GM10248 (cell line): ENCODE results near the gene KDM5D.

Source experiments
- CTCF ChIA-PET: fragments of 300-600 bp; sonication (Branson Sonifier 250); formaldehyde crosslinking; extraction: SDS; loops from one replicate; lab custom pipeline; 2021; ENCODE audit warnings: antibody characterized with exemption; lab: Yijun Ruan, JAX
- POLR2A ChIA-PET: fragments of 350-650 bp; sonication (Branson Sonifier 250); formaldehyde crosslinking; extraction: SDS; loops from one replicate; lab custom pipeline; 2020; ENCODE audit warnings: antibody characterized with exemption; lab: Yijun Ruan, JAX
- DNase-seq: peaks from one replicate; pipeline ENCODE4 v3.0.0; 2012; ENCODE audit errors: extremely low spot score
- TF ChIP-seq, protein P1 (sequence below): IDR thresholded peaks from 2 replicates; pipeline ENCODE4 v1.5.1; 2012; ENCODE audit warnings: mild to moderate bottlenecking, low read depth; ENCODE audit errors: extremely low read depth, missing control alignments, control extremely low read depth

The KDM5D gene

DNA sequence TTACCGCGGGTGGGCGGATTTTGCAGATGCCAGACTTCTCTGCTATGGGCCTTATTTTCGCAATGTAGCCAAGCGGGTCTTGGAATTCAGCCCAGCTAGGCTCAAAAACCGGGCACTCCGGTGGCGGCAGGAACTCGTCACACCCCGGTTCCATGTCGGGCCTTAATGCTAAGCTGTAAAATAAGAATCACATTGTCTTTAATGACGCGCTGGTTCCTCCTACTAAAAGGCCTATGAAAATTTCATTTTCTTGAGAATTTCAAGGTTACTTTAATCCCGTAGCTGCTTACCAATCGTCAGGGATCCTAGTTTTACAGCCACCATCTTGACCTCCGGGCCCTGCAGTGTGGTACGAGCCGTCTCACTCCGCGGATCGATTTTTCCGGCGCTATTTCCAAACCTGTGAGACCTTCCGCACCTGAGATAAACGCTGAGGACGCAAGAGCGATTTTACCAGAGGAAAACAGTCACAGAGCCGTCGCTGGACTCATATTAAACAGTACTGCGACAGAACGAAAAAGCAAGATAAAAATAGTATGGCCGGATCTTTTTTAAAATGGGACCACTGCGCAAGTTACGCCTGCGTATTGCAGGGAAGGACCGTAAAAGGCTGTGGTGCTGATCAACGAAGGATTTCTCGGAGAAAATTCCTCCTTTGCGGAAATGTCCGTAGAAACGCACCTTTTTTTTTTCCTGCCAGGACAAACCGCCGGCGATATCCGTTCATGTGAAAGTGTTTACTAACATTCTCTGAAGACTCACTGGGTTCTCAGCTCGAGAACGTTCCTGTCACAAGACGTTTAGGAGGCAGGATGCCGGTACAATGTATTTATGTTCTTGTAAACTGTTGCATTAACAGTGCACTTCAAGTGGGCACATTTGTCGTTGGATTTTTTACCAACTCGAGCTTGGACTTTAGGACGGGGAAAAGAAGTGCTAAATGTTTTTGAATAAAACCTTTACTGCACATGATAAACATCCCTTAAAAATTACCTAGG lies at the start of gene KDM5D:
Gene KDM5D (minus strand): TSS at position 346 of the 998 bp plus-strand sequence. CDS start 192 bp downstream, at position 154.
- POLR2A ChIA-PET, result no interaction called here
- TF ChIP-seq, protein P1, sequence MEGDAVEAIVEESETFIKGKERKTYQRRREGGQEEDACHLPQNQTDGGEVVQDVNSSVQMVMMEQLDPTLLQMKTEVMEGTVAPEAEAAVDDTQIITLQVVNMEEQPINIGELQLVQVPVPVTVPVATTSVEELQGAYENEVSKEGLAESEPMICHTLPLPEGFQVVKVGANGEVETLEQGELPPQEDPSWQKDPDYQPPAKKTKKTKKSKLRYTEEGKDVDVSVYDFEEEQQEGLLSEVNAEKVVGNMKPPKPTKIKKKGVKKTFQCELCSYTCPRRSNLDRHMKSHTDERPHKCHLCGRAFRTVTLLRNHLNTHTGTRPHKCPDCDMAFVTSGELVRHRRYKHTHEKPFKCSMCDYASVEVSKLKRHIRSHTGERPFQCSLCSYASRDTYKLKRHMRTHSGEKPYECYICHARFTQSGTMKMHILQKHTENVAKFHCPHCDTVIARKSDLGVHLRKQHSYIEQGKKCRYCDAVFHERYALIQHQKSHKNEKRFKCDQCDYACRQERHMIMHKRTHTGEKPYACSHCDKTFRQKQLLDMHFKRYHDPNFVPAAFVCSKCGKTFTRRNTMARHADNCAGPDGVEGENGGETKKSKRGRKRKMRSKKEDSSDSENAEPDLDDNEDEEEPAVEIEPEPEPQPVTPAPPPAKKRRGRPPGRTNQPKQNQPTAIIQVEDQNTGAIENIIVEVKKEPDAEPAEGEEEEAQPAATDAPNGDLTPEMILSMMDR, result no peak
- peak; percentile 6 for DNase-seq
- CTCF ChIA-PET, result no interaction called here

DNA sequence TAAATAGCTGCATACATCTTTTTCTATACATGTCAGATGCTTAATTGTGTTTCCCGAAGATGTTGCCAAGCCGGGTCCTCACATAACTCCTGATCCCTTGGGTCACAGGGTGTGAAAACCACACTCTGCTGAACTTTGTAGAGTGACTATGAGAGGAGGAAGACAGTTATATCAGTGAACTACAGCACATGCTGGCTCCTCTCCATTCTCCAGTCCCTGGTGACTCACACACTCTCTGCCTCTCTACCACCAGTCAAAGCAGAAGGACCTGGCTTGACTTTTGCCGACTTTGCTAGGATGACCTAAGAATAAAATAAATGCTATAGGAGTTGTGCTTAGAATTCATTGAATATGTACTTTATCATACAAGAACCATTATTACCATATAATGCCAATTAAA lies 23.8 kb upstream of the KDM5D start:
- TF ChIP-seq, protein P1, result no peak
- POLR2A ChIA-PET, result no interaction called here
- CTCF ChIA-PET, result no interaction called here
- DNase-seq, result no peak

DNA sequence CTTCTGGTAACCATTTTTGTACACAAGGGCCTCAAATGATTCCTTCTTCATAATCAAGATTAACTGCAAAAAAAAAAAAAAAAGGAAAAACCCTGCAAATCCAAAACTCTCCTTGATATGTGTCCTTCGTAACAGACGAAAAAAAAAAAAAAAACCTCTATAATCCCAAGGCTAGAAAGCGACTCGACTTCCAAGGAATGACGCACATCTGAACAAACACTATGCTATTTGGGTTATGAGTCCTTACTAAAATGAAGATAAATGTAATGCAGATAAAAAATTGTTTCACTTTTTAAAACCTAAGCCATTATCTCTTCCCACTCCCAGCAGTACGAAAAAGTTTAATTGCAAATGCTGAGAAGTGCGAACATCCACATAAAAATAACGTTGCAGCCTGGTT lies 1.2 kb downstream of the KDM5D start:
- TF ChIP-seq, protein P1, result no peak
- CTCF ChIA-PET, result no interaction called here
- DNase-seq, result no peak
- POLR2A ChIA-PET, result no interaction called here

DNA sequence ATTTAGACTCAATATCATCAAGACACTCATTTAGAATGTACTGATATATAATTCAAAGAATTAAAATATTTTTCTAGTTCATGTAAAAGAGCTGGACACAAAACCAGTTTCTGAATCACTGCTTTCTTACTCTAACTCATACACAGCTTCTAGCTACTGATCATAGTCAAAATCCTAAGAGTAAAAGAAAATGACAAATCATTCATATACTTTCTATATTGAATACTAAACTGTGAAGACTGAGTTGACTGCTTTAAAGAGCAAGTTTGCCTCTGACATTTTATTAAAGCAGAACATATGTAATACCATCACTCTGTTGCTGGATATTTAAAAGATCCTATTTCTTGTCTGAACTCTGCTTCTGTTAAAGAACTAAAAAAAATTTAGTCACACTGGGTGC lies 2.4 kb downstream of the KDM5D start:
- POLR2A ChIA-PET, result no interaction called here
- DNase-seq, result no peak
- CTCF ChIA-PET, result interaction anchor here (0.6 kb wide), 1 partner anchor 15 kb away, joined by 3 read pairs; no protein-coding TSS in a partner anchor
- TF ChIP-seq, protein P1, result no peak

DNA sequence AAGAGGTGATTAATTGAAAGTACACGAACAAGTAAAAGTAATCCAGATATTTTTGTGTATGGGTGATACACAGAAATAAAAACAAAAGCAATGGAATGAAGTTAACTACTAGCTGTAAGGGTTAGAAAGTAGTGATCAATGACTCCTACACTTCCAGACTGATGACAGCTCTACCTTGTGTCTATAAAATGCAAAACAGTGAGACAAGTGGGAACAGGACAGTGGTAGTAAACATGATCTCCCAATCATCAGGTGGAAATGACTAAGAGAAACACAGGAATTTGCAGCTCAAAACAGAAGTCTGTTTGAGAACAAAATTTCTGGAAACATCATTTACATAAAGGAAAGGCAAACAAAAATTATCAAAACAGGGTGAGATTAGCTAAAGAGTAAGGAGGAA lies 10.1 kb downstream of the KDM5D start:
- TF ChIP-seq, protein P1, result no peak
- POLR2A ChIA-PET, result no interaction called here
- CTCF ChIA-PET, result no interaction called here

DNA sequence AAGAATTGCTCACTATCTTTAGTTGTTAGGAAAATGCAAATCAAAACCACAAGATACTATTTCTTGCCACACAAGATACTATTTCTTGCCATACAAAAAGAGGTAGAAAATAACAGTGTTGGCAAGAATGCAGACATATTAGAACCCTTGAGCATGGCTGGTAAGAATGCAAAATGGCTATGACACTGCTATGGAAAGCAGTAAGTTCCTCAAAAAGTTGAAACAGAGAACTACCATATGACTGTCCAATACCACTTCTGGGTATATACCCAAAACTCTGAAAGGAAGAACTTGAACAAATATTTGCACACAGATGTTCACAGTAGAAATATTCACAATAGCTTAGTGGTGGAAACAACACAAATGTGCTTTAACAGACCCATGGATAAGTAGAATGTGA lies 26.6 kb downstream of the KDM5D start:
- TF ChIP-seq, protein P1, result no peak
- POLR2A ChIA-PET, result no interaction called here
- CTCF ChIA-PET, result no interaction called here
- DNase-seq, result peak; percentile 16

More for the DNA sequence above, 10.1 kb downstream of the KDM5D start:
- DNase-seq, result no peak
